GM23248 (cell line): ENCODE measurements around the gene TRIM2. TPM values are rescaled to one million over a fixed set of nuclear protein-coding genes. Genes with fewer than 3 reads are reported as not detected.

Experiments used
- DNase-seq: peaks from one replicate; pipeline ENCODE4 v3.0.0-alpha.2; 2015
- H2AFZ ChIP-seq: fragments of 200-600 bp; sonication (generic); 2 replicates; pipeline ENCODE4 v1.6.1; 2016; ENCODE audit warnings: antibody characterized with exemption
- H3F3A ChIP-seq: fragments of 200-600 bp; sonication (generic); 2 replicates; pipeline ENCODE4 v1.6.1; 2016; ENCODE audit warnings: mild to moderate bottlenecking, antibody characterized with exemption, mixed run types; ENCODE audit not compliant: insufficient read depth
- H3K27ac ChIP-seq: fragments of 200-600 bp; sonication (generic); 2 replicates; pipeline ENCODE4 v1.5.1; 2016; ENCODE audit warnings: mild to moderate bottlenecking
- H3K27me3 ChIP-seq: fragments of 200-600 bp; sonication (generic); replicated peaks from 2 replicates; pipeline ENCODE4 v1.6.1; 2016; ENCODE audit warnings: mild to moderate bottlenecking; ENCODE audit not compliant: insufficient read depth
- H3K36me3 ChIP-seq: fragments of 200-600 bp; sonication (generic); 2 replicates; pipeline ENCODE4 v1.6.1; 2016; ENCODE audit warnings: low read depth, mild to moderate bottlenecking
- H3K4me1 ChIP-seq: fragments of 200-600 bp; sonication (generic); 2 replicates; pipeline ENCODE4 v1.6.1; 2016; ENCODE audit warnings: mild to moderate bottlenecking; ENCODE audit not compliant: insufficient read depth
- H3K4me2 ChIP-seq: fragments of 200-600 bp; sonication (generic); one replicate; pipeline ENCODE4 v1.6.1; 2016; ENCODE audit warnings: mild to moderate bottlenecking; ENCODE audit not compliant: unreplicated experiment
- H3K4me3 ChIP-seq: fragments of 200-600 bp; sonication (generic); 2 replicates; pipeline ENCODE4 v1.5.1; 2016; ENCODE audit warnings: mild to moderate bottlenecking
- H3K79me2 ChIP-seq: fragments of 200-600 bp; sonication (generic); 2 replicates; pipeline ENCODE4 v1.6.1; 2016; ENCODE audit warnings: mild to moderate bottlenecking; ENCODE audit not compliant: insufficient read depth
- H3K9ac ChIP-seq: fragments of 200-600 bp; sonication (generic); 2 replicates; pipeline ENCODE4 v1.6.1; 2016; ENCODE audit warnings: mild to moderate bottlenecking
- H3K9me2 ChIP-seq: fragments of 200-600 bp; sonication (generic); 2 replicates; pipeline ENCODE4 v1.6.1; 2016; ENCODE audit warnings: mixed run types, mild to moderate bottlenecking, moderate library complexity; ENCODE audit not compliant: insufficient read depth
- H3K9me3 ChIP-seq: fragments of 200-600 bp; sonication (generic); one replicate; pipeline ENCODE4 v1.6.1; 2017; ENCODE audit warnings: low read depth
- H4K20me1 ChIP-seq: fragments of 200-600 bp; sonication (generic); 2 replicates; pipeline ENCODE4 v1.6.0; 2016; ENCODE audit not compliant: insufficient read depth
- EZH2 ChIP-seq: fragments of 200-600 bp; sonication (generic); IDR thresholded peaks from 2 replicates; pipeline ENCODE4 v1.6.1; 2018; ENCODE audit warnings: antibody characterized with exemption, mild to moderate bottlenecking; ENCODE audit not compliant: insufficient read depth, poor library complexity, severe bottlenecking
- EZH2phosphoT487 ChIP-seq: fragments of 200-600 bp; sonication (generic); IDR thresholded peaks from 2 replicates; pipeline ENCODE4 v1.6.1; 2018; ENCODE audit warnings: antibody characterized with exemption, moderate library complexity, mild to moderate bottlenecking, low read depth; ENCODE audit not compliant: insufficient read depth
- WGBS, 2 experiments: methylation state at CpG; one replicate each; pipeline ENCODE4 v1.1.6; 2015 to 2017; ENCODE audit warnings: low lambda C conversion rate in 2 of 2, low coverage in 1 of 2; ENCODE audit errors: missing lambda C conversion rate in 2 of 2; 5-methylcytosine and 5-hydroxymethylcytosine counted together
- in situ Hi-C: fragments of 300-500 bp; cut with MboI; formaldehyde crosslinking; loops from 2 replicates; pipeline ENCODE4 v1.15.0; 2020
- polyA plus RNA-seq: library from polyadenylated mRNA; unstranded; fragments of >200 nt; fragmentation: Nextera tagmentation; extraction: Ambion mirVana; gene quantifications from 2 replicates; pipeline ENCODE4 v1.2.1, GENCODE V29; 2016
- total RNA-seq: library from RNA; depleted of rRNA; stranded (reverse); fragments of >200 nt; shearing (Covaris generic); gene quantifications from 2 replicates; pipeline ENCODE4 v1.2.3, GENCODE V29; 2014

The TRIM2 gene
- total and polyA plus RNA-seq, 2 experiments from 2014 or later: 12.3 to 26.4 TPM

DNA sequence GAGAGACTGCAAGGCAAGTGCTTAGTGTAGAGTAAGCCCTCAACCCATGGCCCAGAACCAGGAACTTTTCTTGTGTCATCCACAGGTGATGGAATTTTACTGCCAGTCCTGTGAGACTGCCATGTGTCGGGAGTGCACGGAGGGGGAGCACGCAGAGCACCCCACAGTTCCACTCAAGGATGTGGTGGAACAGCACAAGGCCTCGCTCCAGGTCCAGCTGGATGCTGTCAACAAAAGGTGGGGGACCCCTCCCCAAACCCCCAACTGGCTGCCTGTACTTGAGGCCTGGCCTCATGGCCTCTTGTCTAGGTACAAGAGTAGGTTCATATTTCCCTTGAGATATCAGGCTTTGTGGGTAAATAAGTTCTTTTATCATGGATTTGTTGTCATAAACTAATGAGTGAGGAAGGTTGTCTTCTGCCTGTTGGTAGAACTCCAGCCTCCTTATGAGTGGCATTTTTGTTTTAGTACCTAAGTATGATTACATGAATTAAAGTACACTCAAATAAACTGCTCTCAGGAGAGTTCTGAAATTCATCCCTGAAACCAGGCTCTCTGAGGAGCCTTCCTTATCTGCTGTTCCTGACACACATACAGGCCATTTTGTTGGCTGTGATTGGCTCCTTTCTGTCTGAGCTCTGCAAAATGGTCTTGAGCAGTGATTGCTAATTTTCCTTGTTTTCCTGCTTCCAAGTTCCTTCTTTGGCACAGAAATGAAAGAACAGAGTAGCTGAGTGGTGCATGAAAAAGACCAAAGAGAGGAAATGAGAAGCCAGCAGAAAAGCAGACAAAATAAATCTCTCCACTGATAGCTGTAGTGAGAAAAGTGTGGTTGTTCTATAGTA, 88.9 kb downstream of the TRIM2 start:
- Histone ChIP-seq H3K27me3 (no peaks in the 10 kb centered on the region), H3F3A (peaks cover 24% of the 10 kb centered on the region), H3K9ac (no peak overlapping the region), H3K9me3 (no peaks in the 10 kb centered on the region), H4K20me1 (no peaks in the 10 kb centered on the region), H3K4me2 (no peak overlapping the region), H3K9me2 (no peaks in the 10 kb centered on the region), H3K36me3 (no peaks in the 10 kb centered on the region; the same call in 1 of the 2 replicates), H3K27ac (no peak overlapping the region), H2AFZ (no peak overlapping the region), H3K79me2 (no peaks in the 10 kb centered on the region), H3K4me1 (peaks cover 42% of the 10 kb centered on the region), H3K4me3 (no peak overlapping the region)
- DNase-seq: no peak
- in situ Hi-C loops: no loop called here
- TF ChIP-seq EZH2 (no peak), EZH2phosphoT487 (no peak)
- WGBS, 2 experiments: 96 to 97% methylated on average over 4 of the region's 4 CpGs

DNA sequence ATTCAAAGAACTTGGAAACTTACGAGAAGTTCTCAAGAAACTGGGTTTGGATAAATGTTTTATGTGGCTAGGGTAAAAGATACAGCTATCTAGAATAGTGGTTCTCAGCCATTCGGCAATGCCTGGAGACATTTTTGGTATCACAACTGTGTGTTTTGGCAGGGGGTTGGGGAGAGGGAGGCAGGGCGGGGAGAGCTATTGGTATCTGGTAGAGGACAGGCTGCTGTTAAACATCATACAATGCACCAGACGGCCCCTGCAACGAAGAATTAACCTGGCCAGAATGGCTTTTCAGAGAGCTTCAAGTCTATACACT, 89.5 kb downstream of the TRIM2 start:
- Histone ChIP-seq H3F3A (peaks cover 24% of the 10 kb centered on the region), H3K4me1 (peaks cover 42% of the 10 kb centered on the region), H3K9ac (no peak overlapping the region), H3K27ac (no peak overlapping the region), H3K4me2 (peak overlapping the region; percentile 48), H2AFZ (no peak overlapping the region), H3K9me3 (no peaks in the 10 kb centered on the region), H4K20me1 (no peaks in the 10 kb centered on the region), H3K79me2 (no peaks in the 10 kb centered on the region), H3K9me2 (no peaks in the 10 kb centered on the region), H3K27me3 (no peaks in the 10 kb centered on the region), H3K36me3 (no peaks in the 10 kb centered on the region; the same call in 1 of the 2 replicates), H3K4me3 (no peak overlapping the region)
- TF ChIP-seq EZH2phosphoT487 (no peak), EZH2 (no peak)
- 98% methylated on average over 5 of the region's 5 CpGs for WGBS, 2 experiments
- in situ Hi-C loops: no loop called here
- no peak for DNase-seq

GRCh38 chr4:153294631-153295030, 90.4 kb downstream of the TRIM2 start:
- peak; percentile 56 for DNase-seq
- Histone ChIP-seq H2AFZ (no peak overlapping the region), H3K4me3 (peak overlapping the region; percentile 7; the same call in 1 of the 2 replicates), H3K9me2 (no peaks in the 10 kb centered on the region), H3K9me3 (no peaks in the 10 kb centered on the region), H3K9ac (no peak overlapping the region), H3K4me2 (peak overlapping the region; percentile 48), H3K27me3 (no peaks in the 10 kb centered on the region), H3K4me1 (peaks cover 42% of the 10 kb centered on the region), H4K20me1 (no peaks in the 10 kb centered on the region), H3K79me2 (no peaks in the 10 kb centered on the region), H3F3A (peaks cover 24% of the 10 kb centered on the region), H3K27ac (no peak overlapping the region), H3K36me3 (no peaks in the 10 kb centered on the region)
- in situ Hi-C loops: no loop called here
- WGBS, 2 experiments: 84 to 89% methylated on average over 1 of the region's 1 CpG
- TF ChIP-seq EZH2phosphoT487 (no peak), EZH2 (no peak)

- Histone ChIP-seq H3K36me3 (no peaks in the 10 kb centered on the region), H3K9me2 (no peaks in the 10 kb centered on the region), H3K9me3 (no peaks in the 10 kb centered on the region), H3K27me3 (no peaks in the 10 kb centered on the region), H2AFZ (no peak overlapping the region), H3K79me2 (no peaks in the 10 kb centered on the region), H3K9ac (no peak overlapping the region), H4K20me1 (no peaks in the 10 kb centered on the region), H3K4me3 (no peak overlapping the region), H3F3A (peaks cover 24% of the 10 kb centered on the region), H3K4me2 (peak overlapping the region; percentile 77), H3K4me1 (peaks cover 42% of the 10 kb centered on the region), H3K27ac (no peak overlapping the region)
- no peak for DNase-seq
- 93 to 97% methylated on average over 31 to 40 of the region's 40 CpGs for WGBS, 2 experiments
- in situ Hi-C loops: no loop called here
- TF ChIP-seq EZH2 (no peak), EZH2phosphoT487 (no peak)
Measured at GRCh38 chr4:153295131-153295755, 91.0 kb downstream of the TRIM2 start.
